Trophoblast cell (in vitro differentiated cells and primary cell): Measurements from ENCODE around the gene PHACTR1.

ENCODE experiments used
- DNase-seq, 2 donors: peaks; one replicate each; pipeline ENCODE4 v3.0.0-alpha.2; 2016
- H2AFZ ChIP-seq: 2 replicates; pipeline ENCODE4 v1.6.1; 2013; ENCODE audit warnings: low read length, moderate library complexity, mild to moderate bottlenecking; ENCODE audit not compliant: insufficient read depth, poor library complexity
- H2AK5ac ChIP-seq: 2 replicates; pipeline ENCODE4 v1.6.1; 2013; ENCODE audit warnings: mild to moderate bottlenecking, low read length
- H2BK120ac ChIP-seq: 2 replicates; pipeline ENCODE4 v1.6.1; 2013; ENCODE audit warnings: low read length, mild to moderate bottlenecking, moderate library complexity; ENCODE audit not compliant: insufficient read depth, poor library complexity
- H2BK12ac ChIP-seq: 2 replicates; pipeline ENCODE4 v1.6.1; 2013; ENCODE audit warnings: mild to moderate bottlenecking, low read length, moderate library complexity
- H2BK5ac ChIP-seq: 2 replicates; pipeline ENCODE4 v1.6.1; 2013; ENCODE audit warnings: low read length, low read depth, moderate library complexity, mild to moderate bottlenecking; ENCODE audit not compliant: poor library complexity
- H3K14ac ChIP-seq: 2 replicates; pipeline ENCODE4 v1.6.1; 2013; ENCODE audit warnings: mild to moderate bottlenecking, low read length
- H3K18ac ChIP-seq: 2 replicates; pipeline ENCODE4 v1.6.1; 2013; ENCODE audit warnings: mild to moderate bottlenecking, low read length
- H3K23ac ChIP-seq: 2 replicates; pipeline ENCODE4 v1.6.1; 2013; ENCODE audit warnings: low read length
- H3K27ac ChIP-seq: 2 replicates; pipeline ENCODE4 v1.5.1; 2013; ENCODE audit warnings: low read depth, mild to moderate bottlenecking, inconsistent platforms, low read length, moderate library complexity
- H3K27me3 ChIP-seq: 2 replicates; pipeline ENCODE4 v1.6.1; 2013; ENCODE audit warnings: inconsistent platforms, mild to moderate bottlenecking, low read length, moderate library complexity; ENCODE audit not compliant: insufficient read depth
- H3K36me3 ChIP-seq, 2 experiments: 1 replicate in 1 of 2; 2 replicates in 1 of 2; pipeline ENCODE4 v1.6.1; 2013; ENCODE audit warnings: low read length in 2 of 2, mild to moderate bottlenecking in 2 of 2, moderate library complexity in 1 of 2; ENCODE audit not compliant: insufficient read depth in 2 of 2, control insufficient read depth in 1 of 2
- H3K4ac ChIP-seq: 2 replicates; pipeline ENCODE4 v1.6.1; 2013; ENCODE audit warnings: low read depth, mild to moderate bottlenecking, low read length, moderate library complexity
- H3K4me1 ChIP-seq, 2 experiments: 1 replicate in 1 of 2; 2 replicates in 1 of 2; pipeline ENCODE4 v1.6.1; 2013; ENCODE audit warnings: low read length in 2 of 2, mild to moderate bottlenecking in 2 of 2, moderate library complexity in 1 of 2; ENCODE audit not compliant: insufficient read depth in 2 of 2, control insufficient read depth in 1 of 2
- H3K4me2 ChIP-seq: 2 replicates; pipeline ENCODE4 v1.6.1; 2013; ENCODE audit warnings: inconsistent platforms, mild to moderate bottlenecking, low read length, moderate library complexity
- H3K4me3 ChIP-seq: 2 replicates; pipeline ENCODE4 v1.5.1; 2013; ENCODE audit warnings: mild to moderate bottlenecking, low read depth, low read length, inconsistent platforms
- H3K79me1 ChIP-seq: one replicate; pipeline ENCODE4 v1.6.1; 2013; ENCODE audit warnings: low read length
- H3K79me2 ChIP-seq: 2 replicates; pipeline ENCODE4 v1.6.1; 2013; ENCODE audit warnings: low read length, mild to moderate bottlenecking; ENCODE audit not compliant: control insufficient read depth, insufficient read depth, poor library complexity
- H3K9ac ChIP-seq: 2 replicates; pipeline ENCODE4 v1.6.1; 2013; ENCODE audit warnings: mild to moderate bottlenecking, low read length
- H3K9me3 ChIP-seq: 2 replicates; pipeline ENCODE4 v1.6.1; 2013; ENCODE audit warnings: low read depth, mild to moderate bottlenecking, control low read depth, inconsistent platforms, low read length; ENCODE audit not compliant: insufficient read depth
- H4K12ac ChIP-seq: 2 replicates; pipeline ENCODE4 v1.6.1; 2013; ENCODE audit warnings: low read depth, mild to moderate bottlenecking, low read length, moderate library complexity
- H4K8ac ChIP-seq: 2 replicates; pipeline ENCODE4 v1.6.1; 2013; ENCODE audit warnings: low read depth, mild to moderate bottlenecking, low read length, moderate library complexity
- H4K91ac ChIP-seq: one replicate; pipeline ENCODE4 v1.6.1; 2013; ENCODE audit warnings: low read depth, mild to moderate bottlenecking, low read length, moderate library complexity
- WGBS: extraction: QIAGEN DNeasy Blood & Tissue Kit; methylation state at CpG from one replicate; pipeline ENCODE4 v1.1.7; 2013; ENCODE audit warnings: missing lambda C conversion rate; ENCODE audit not compliant: insufficient read length, insufficient coverage; ENCODE audit errors: extremely low coverage; 5-methylcytosine and 5-hydroxymethylcytosine counted together

The PHACTR1 gene

GRCh38 chr6:13215390-13215789 is 498.8 kb downstream of the PHACTR1 start:
- Histone ChIP-seq H3K4ac (no peak overlapping the region), H3K4me3 (no peak overlapping the region), H3K9me3 (no peaks in the 10 kb centered on the region), H4K8ac (no peak overlapping the region), H2BK5ac (no peak overlapping the region), H3K4me1 (no peaks in the 10 kb centered on the region), H3K23ac (no peak overlapping the region), H2AK5ac (no peak overlapping the region), H3K79me2 (no peaks in the 10 kb centered on the region), H4K91ac (no peak overlapping the region), H3K18ac (no peak overlapping the region), H3K4me2 (no peak overlapping the region), H4K12ac (no peak overlapping the region), H2AFZ (no peak overlapping the region), H3K27ac (no peak overlapping the region), H3K79me1 (no peaks in the 10 kb centered on the region), H2BK120ac (no peak overlapping the region), H2BK12ac (no peak overlapping the region), H3K27me3 (no peaks in the 10 kb centered on the region), H3K9ac (no peak overlapping the region), H3K36me3 (no peaks in the 10 kb centered on the region), H3K14ac (no peak overlapping the region)
- DNase-seq, result no peak
- WGBS, result no CpG with 5 or more reads among the region's 2 CpGs

- WGBS, result no CpG with 5 or more reads among the region's 2 CpGs
Observed at GRCh38 chr6:13216236-13217014, 499.9 kb downstream of the PHACTR1 start.

GRCh38 chr6:13217206-13217905 is 500.8 kb downstream of the PHACTR1 start:
- Histone ChIP-seq H2AFZ (no peak overlapping the region), H3K79me2 (no peaks in the 10 kb centered on the region), H2AK5ac (no peak overlapping the region), H4K8ac (no peak overlapping the region), H2BK5ac (no peak overlapping the region), H2BK12ac (no peak overlapping the region), H3K4me1 (no peaks in the 10 kb centered on the region), H3K4me3 (no peak overlapping the region), H3K9ac (no peak overlapping the region), H4K91ac (no peak overlapping the region), H3K23ac (no peak overlapping the region), H3K18ac (no peak overlapping the region), H3K27ac (no peak overlapping the region), H4K12ac (no peak overlapping the region), H3K79me1 (no peaks in the 10 kb centered on the region), H3K4ac (no peak overlapping the region), H3K27me3 (no peaks in the 10 kb centered on the region), H2BK120ac (no peak overlapping the region), H3K4me2 (no peak overlapping the region), H3K9me3 (no peaks in the 10 kb centered on the region), H3K14ac (no peak overlapping the region), H3K36me3 (no peaks in the 10 kb centered on the region)
- DNase-seq, result peak in 1 of 2 donors; percentile 20
- WGBS, result no CpG with 5 or more reads among the region's 4 CpGs

More at GRCh38 chr6:13216236-13217014, 499.9 kb downstream of the PHACTR1 start:
- no peaks in the 10 kb centered on the region for H3K79me2 ChIP-seq
- no peak overlapping the region for H3K14ac ChIP-seq
- H3K4me2 ChIP-seq, result no peak overlapping the region
- H3K27me3 ChIP-seq, result no peaks in the 10 kb centered on the region
- H2BK120ac ChIP-seq, result no peak overlapping the region
- H2AK5ac ChIP-seq, result no peak overlapping the region
- no peak overlapping the region for H3K4ac ChIP-seq
- H4K8ac ChIP-seq, result no peak overlapping the region
- H3K9ac ChIP-seq, result no peak overlapping the region
- H3K79me1 ChIP-seq, result no peaks in the 10 kb centered on the region
- no peak overlapping the region for H2BK12ac ChIP-seq
- H3K9me3 ChIP-seq, result no peaks in the 10 kb centered on the region
- no peak overlapping the region for H4K12ac ChIP-seq
- H3K27ac ChIP-seq, result no peak overlapping the region
- no peak overlapping the region for H3K18ac ChIP-seq
- H2AFZ ChIP-seq, result no peak overlapping the region
- no peak overlapping the region for H4K91ac ChIP-seq
- H2BK5ac ChIP-seq, result no peak overlapping the region
- H3K23ac ChIP-seq, result no peak overlapping the region
- no peaks in the 10 kb centered on the region for H3K4me1 ChIP-seq
- DNase-seq, result no peak
- H3K4me3 ChIP-seq, result no peak overlapping the region
- no peaks in the 10 kb centered on the region for H3K36me3 ChIP-seq

- no peak overlapping the region for H4K91ac ChIP-seq
- H2BK5ac ChIP-seq, result no peak overlapping the region
- H4K8ac ChIP-seq, result no peak overlapping the region
- no peak overlapping the region for H3K4ac ChIP-seq
- H2BK120ac ChIP-seq, result no peak overlapping the region
- H3K14ac ChIP-seq, result no peak overlapping the region
- no peak overlapping the region for H3K23ac ChIP-seq
- H3K4me2 ChIP-seq, result no peak overlapping the region
- WGBS, result no CpG with 5 or more reads among the region's 3 CpGs
- no peaks in the 10 kb centered on the region for H3K9me3 ChIP-seq
- no peaks in the 10 kb centered on the region for H3K79me2 ChIP-seq
- no peak overlapping the region for H3K18ac ChIP-seq
- H3K4me3 ChIP-seq, result no peak overlapping the region
- H2AK5ac ChIP-seq, result no peak overlapping the region
- H3K36me3 ChIP-seq, result no peaks in the 10 kb centered on the region
- H3K4me1 ChIP-seq, result no peaks in the 10 kb centered on the region
- no peak overlapping the region for H4K12ac ChIP-seq
- no peak overlapping the region for H2AFZ ChIP-seq
- H2BK12ac ChIP-seq, result no peak overlapping the region
- no peak for DNase-seq
- no peak overlapping the region for H3K27ac ChIP-seq
- no peaks in the 10 kb centered on the region for H3K27me3 ChIP-seq
- no peaks in the 10 kb centered on the region for H3K79me1 ChIP-seq
- H3K9ac ChIP-seq, result no peak overlapping the region
Observed at GRCh38 chr6:13220266-13220665, 503.7 kb downstream of the PHACTR1 start.
